Uterus (tissue), 4 donors: Measurements from ENCODE around the gene PNMA8C. TPM values are rescaled to one million over a fixed set of nuclear protein-coding genes. Genes with fewer than 3 reads are reported as not detected.

Experiments
- DNase-seq, 2 donors: peaks; one replicate each; pipeline ENCODE4 v3.0.0-alpha.2; 2019 to 2020
- H3K27ac ChIP-seq, 2 donors: fragments of 200-600 bp; sonication (generic); 1 replicate in 1 of 2; 2 replicates in 1 of 2; pipeline ENCODE4 v1.5.1; 2016 to 2018
- H3K27me3 ChIP-seq, 2 donors: fragments of 200-600 bp; sonication (generic); one replicate each; pipeline ENCODE4 v1.5.1; 2018 to 2019; ENCODE audit warnings: control low read depth in 1 of 2
- H3K36me3 ChIP-seq, 2 donors: fragments of 200-600 bp; sonication (generic); one replicate each; pipeline ENCODE4 v1.5.1; 2019; ENCODE audit warnings: control low read depth in 1 of 2
- H3K4me1 ChIP-seq, 2 donors: fragments of 200-600 bp; sonication (generic); one replicate each; pipeline ENCODE4 v1.5.1; 2018 to 2019; ENCODE audit warnings: control low read depth in 1 of 2
- H3K4me3 ChIP-seq, 2 donors: fragments of 200-600 bp; sonication (generic); 1 replicate in 1 of 2; 2 replicates in 1 of 2; pipeline ENCODE4 v1.5.1; 2018 to 2019; ENCODE audit warnings: mild to moderate bottlenecking in 1 of 2
- H3K9me3 ChIP-seq, 2 donors: fragments of 200-600 bp; sonication (generic); one replicate each; pipeline ENCODE4 v1.5.1; 2019; ENCODE audit warnings: control low read depth in 1 of 2
- POLR2A ChIP-seq, 2 donors: fragments of 450-650 bp; IDR thresholded peaks; one replicate each; pipeline ENCODE4 v1.6.1; 2016; ENCODE audit warnings: antibody characterized with exemption in 2 of 2, mild to moderate bottlenecking in 1 of 2, moderate library complexity in 1 of 2
- intact Hi-C: fragments of 100-400 bp; cut with DNase I; formaldehyde crosslinking; loops from one replicate; pipeline ENCODE4 v1.15.1; 2023; ENCODE audit warnings: low total_unique reads
- total RNA-seq, 4 donors: library from RNA; depleted of rRNA in 3 of 4; stranded (reverse); fragments of >200 nt in 3 of 4; gene quantifications; one replicate each; pipeline versions ENCODE4 v1.1.0 to v1.2.4, GENCODE V29; 2014 to 2023
- TF ChIP-seq, protein P1 (sequence below), 4 experiments: fragments of 200-600 bp in 2 of 4; fragments of 450-650 bp in 2 of 4; sonication (generic) in 2 of 4; IDR thresholded peaks; one replicate each; pipeline ENCODE4 v1.5.1; 2016 to 2019; ENCODE audit warnings: antibody characterized with exemption in 4 of 4, mild to moderate bottlenecking in 2 of 4, moderate library complexity in 1 of 4
- donor health status: DM: yes; HTN: yes; CAD: no.

The PNMA8C gene
- total RNA-seq, 4 donors from 2014 or later: under 0.01 to 3.7 (median 0.73) TPM; not detected in 1

DNA sequence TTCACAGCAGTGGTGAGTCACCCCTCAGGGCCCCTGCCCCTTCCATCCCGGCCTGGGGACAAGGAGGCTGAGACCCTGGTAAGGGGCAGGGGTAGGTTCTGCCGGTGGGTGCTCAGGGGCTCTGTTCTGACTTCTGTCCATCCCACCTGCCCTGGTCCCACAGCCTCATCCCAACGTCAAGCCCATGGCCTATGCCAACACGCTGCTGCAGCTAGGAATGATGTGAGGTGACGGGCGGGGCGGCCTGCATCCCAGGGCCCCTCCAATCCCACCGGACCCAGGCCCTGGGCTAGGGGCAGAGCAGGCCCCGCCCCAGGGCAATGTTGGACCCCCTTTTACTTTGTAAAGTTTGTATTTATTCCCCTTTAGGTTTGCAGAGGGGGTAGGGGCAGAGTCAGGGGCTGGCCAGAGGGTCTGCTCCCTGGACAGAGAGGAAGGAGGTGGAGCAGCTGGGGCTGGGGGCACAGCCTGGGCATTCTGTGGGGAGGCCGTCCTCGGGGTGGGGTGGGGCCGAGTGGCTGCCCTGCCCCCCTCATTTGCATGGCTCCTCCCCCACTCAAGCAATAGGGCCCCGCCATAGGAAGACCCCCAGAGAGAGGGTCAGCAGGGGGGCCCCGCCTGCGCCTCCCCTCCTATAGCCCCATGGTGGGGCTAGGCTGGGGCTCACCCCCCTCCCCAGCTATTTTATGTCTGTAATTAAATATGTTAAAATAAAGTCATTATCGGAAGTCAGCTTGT, 38.4 kb downstream of the PNMA8C start:
- H3K4me1 ChIP-seq: no peaks in the 10 kb centered on the region
- H3K27ac ChIP-seq: no peak overlapping the region
- TF ChIP-seq, protein P1, sequence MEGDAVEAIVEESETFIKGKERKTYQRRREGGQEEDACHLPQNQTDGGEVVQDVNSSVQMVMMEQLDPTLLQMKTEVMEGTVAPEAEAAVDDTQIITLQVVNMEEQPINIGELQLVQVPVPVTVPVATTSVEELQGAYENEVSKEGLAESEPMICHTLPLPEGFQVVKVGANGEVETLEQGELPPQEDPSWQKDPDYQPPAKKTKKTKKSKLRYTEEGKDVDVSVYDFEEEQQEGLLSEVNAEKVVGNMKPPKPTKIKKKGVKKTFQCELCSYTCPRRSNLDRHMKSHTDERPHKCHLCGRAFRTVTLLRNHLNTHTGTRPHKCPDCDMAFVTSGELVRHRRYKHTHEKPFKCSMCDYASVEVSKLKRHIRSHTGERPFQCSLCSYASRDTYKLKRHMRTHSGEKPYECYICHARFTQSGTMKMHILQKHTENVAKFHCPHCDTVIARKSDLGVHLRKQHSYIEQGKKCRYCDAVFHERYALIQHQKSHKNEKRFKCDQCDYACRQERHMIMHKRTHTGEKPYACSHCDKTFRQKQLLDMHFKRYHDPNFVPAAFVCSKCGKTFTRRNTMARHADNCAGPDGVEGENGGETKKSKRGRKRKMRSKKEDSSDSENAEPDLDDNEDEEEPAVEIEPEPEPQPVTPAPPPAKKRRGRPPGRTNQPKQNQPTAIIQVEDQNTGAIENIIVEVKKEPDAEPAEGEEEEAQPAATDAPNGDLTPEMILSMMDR (IDR thresholded peaks at IDR 0.05): no peak
- no peak for TF ChIP-seq POLR2A (IDR thresholded peaks at IDR 0.05)
- H3K36me3 ChIP-seq: no peaks in the 10 kb centered on the region
- DNase-seq: no peak
- intact Hi-C loops: no loop called here
- H3K4me3 ChIP-seq: no peak overlapping the region
- H3K27me3 ChIP-seq: no peaks in the 10 kb centered on the region
- H3K9me3 ChIP-seq: no peaks in the 10 kb centered on the region

GRCh38 chr19:46388311-46389095, 40.2 kb downstream of the PNMA8C start:
- Histone ChIP-seq H3K27me3 (no peaks in the 10 kb centered on the region), H3K36me3 (no peaks in the 10 kb centered on the region), H3K27ac (no peak overlapping the region), H3K9me3 (no peaks in the 10 kb centered on the region), H3K4me1 (no peaks in the 10 kb centered on the region), H3K4me3 (no peak overlapping the region)
- intact Hi-C loops: no loop called here
- no peak for DNase-seq
- TF ChIP-seq POLR2A (IDR thresholded peaks at IDR 0.05): no peak
- TF ChIP-seq, protein P1 (IDR thresholded peaks at IDR 0.05): no peak

GRCh38 chr19:46387713-46388130, 41.0 kb downstream of the PNMA8C start:
- Histone ChIP-seq H3K36me3 (no peaks in the 10 kb centered on the region), H3K4me1 (no peaks in the 10 kb centered on the region), H3K9me3 (no peaks in the 10 kb centered on the region), H3K27ac (no peak overlapping the region), H3K27me3 (no peaks in the 10 kb centered on the region), H3K4me3 (no peak overlapping the region)
- TF ChIP-seq, protein P1 (IDR thresholded peaks at IDR 0.05): no peak
- TF ChIP-seq POLR2A (IDR thresholded peaks at IDR 0.05): no peak
- intact Hi-C loops: no loop called here
- no peak for DNase-seq

DNA sequence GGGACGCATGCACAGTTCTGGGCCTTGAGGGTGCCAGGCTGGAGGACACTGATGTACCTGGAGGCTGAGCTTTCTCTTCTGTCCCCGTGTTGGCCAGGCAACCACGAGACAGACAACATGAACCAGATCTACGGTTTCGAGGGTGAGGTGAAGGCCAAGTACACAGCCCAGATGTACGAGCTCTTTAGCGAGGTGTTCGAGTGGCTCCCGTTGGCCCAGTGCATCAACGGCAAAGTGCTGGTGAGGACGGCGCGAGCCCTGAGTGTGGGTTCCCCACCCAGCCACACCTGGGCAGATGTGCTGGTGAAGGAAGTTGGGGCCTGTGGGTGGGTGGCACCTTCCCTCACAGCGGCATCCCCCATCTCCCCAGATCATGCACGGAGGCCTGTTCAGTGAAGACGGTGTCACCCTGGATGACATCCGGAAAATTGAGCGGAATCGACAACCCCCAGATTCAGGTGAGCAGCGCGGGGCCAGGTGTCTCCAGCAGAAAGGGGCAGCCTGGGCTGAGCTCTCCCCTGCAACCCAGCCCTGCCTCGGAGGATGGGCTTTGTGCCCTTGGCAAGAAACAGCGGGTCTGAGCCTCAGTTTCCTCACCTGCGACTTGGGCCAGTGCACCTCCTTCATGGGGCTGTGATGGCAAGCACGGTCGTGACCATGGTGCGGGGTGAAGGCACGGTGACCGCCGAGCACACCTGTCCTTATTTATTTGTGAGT, 41.6 kb downstream of the PNMA8C start:
- intact Hi-C loops: no loop called here
- no peak for DNase-seq
- no peaks in the 10 kb centered on the region for H3K4me1 ChIP-seq
- no peak overlapping the region for H3K27ac ChIP-seq
- H3K36me3 ChIP-seq: no peaks in the 10 kb centered on the region
- no peak overlapping the region for H3K4me3 ChIP-seq
- H3K27me3 ChIP-seq: no peaks in the 10 kb centered on the region
- TF ChIP-seq, protein P1 (IDR thresholded peaks at IDR 0.05): no peak
- TF ChIP-seq POLR2A (IDR thresholded peaks at IDR 0.05): no peak
- H3K9me3 ChIP-seq: no peaks in the 10 kb centered on the region
